Spleen (tissue), 11 donors: ENCODE data around the gene NLGN2. TPM values are rescaled to one million over a fixed set of nuclear protein-coding genes. Genes with fewer than 3 reads are reported as not detected.
A peak's percentile ranks its signal among the peaks of the same experiment; 100 is the strongest.

Source experiments
- DNase-seq: peaks from one replicate; pipeline ENCODE4 v3.0.0-alpha.2; 2020
- H3K27ac ChIP-seq, 8 donors: fragments of 200-600 bp; sonication (generic) in 7 of 8; 1 replicate in 4 of 8; 2 replicates in 4 of 8; pipeline versions ENCODE4 v1.5.0 to v1.8.0; 2016 to 2021; ENCODE audit warnings: inconsistent platforms in 4 of 8, mild to moderate bottlenecking in 4 of 8, moderate library complexity in 1 of 8
- H3K27me3 ChIP-seq, 7 donors: fragments of 200-600 bp; sonication (generic) in 6 of 7; replicated peaks in 1 of 7; 1 replicate in 4 of 7; 2 replicates in 3 of 7; pipeline versions ENCODE4 v1.5.0 to v1.8.0; 2016 to 2021; ENCODE audit warnings: inconsistent platforms in 3 of 7, mild to moderate bottlenecking in 1 of 7
- H3K36me3 ChIP-seq, 6 donors: fragments of 200-600 bp; sonication (generic) in 5 of 6; 1 replicate in 4 of 6; 2 replicates in 2 of 6; pipeline versions ENCODE4 v1.5.0 to v1.8.0; 2016 to 2021; ENCODE audit warnings: inconsistent platforms in 2 of 6
- H3K4me1 ChIP-seq, 6 donors: fragments of 200-600 bp; sonication (generic) in 5 of 6; 1 replicate in 3 of 6; 2 replicates in 3 of 6; pipeline versions ENCODE4 v1.5.0 to v1.8.0; 2016 to 2021; ENCODE audit warnings: inconsistent platforms in 3 of 6
- H3K4me3 ChIP-seq, 8 donors: fragments of 200-600 bp; sonication (generic) in 7 of 8; 1 replicate in 4 of 8; 2 replicates in 4 of 8; pipeline versions ENCODE4 v1.5.0 to v1.8.0; 2016 to 2021; ENCODE audit warnings: inconsistent platforms in 4 of 8, mild to moderate bottlenecking in 4 of 8, moderate library complexity in 2 of 8
- H3K9me3 ChIP-seq, 8 donors: fragments of 200-600 bp; sonication (generic) in 7 of 8; 1 replicate in 4 of 8; 2 replicates in 4 of 8; pipeline versions ENCODE4 v1.5.0 to v1.8.0; 2016 to 2021; ENCODE audit warnings: inconsistent platforms in 4 of 8
- POLR2A ChIP-seq, 3 donors: fragments of 450-650 bp; IDR thresholded peaks; one replicate each; pipeline ENCODE4 v1.5.1; 2017; ENCODE audit warnings: antibody characterized with exemption in 3 of 3, mild to moderate bottlenecking in 1 of 3
- POLR2AphosphoS5 ChIP-seq, 3 donors: sonication (generic); formaldehyde crosslinking; IDR thresholded peaks; one replicate each; pipeline ENCODE4 v1.5.1; 2017; ENCODE audit warnings: antibody characterized with exemption in 3 of 3
- WGBS, 5 donors: extraction: QIAGEN DNeasy Blood & Tissue Kit in 3 of 5; methylation state at CpG; one replicate each; pipeline versions ENCODE4 v1.1.5 to v1.1.7; 2013 to 2018; 5-methylcytosine and 5-hydroxymethylcytosine counted together
- intact Hi-C: fragments of 100-400 bp; cut with DNase I; formaldehyde crosslinking; loops from one replicate; pipeline ENCODE4 v1.15.0; 2023; ENCODE audit warnings: low total_unique reads
- polyA plus RNA-seq, 3 donors: library from polyadenylated mRNA; stranded (reverse); fragments of 200-250 nt; gene quantifications; one replicate each; pipeline ENCODE4 v1.2.1, GENCODE V29; 2013
- total RNA-seq, 7 donors: library from RNA; depleted of rRNA in 3 of 7; stranded (reverse); fragments of >200 nt in 3 of 7; fragmentation: NEBNext Ultra II Directional in 4 of 7; extraction: Animal tissue kit (Norgen Biotek cat#: 25700) in 4 of 7; gene quantifications; one replicate each; pipeline versions ENCODE4 v1.1.0 to v1.2.1, GENCODE V29; 2016 to 2021
- TF ChIP-seq, protein P1 (sequence below), 11 experiments: fragments of 200-600 bp in 7 of 11; fragments of 450-650 bp in 4 of 11; sonication (generic) in 4 of 11; IDR thresholded peaks in 8 of 11; conservative IDR thresholded peaks in 3 of 11; 1 replicate in 7 of 11; 2 replicates in 4 of 11; pipeline versions ENCODE4 v1.4.0 to v1.8.0; 2016 to 2021; ENCODE audit warnings: antibody characterized with exemption in 11 of 11, inconsistent platforms in 4 of 11, mild to moderate bottlenecking in 1 of 11
- donor health status: healthy with polysubstance abuse.
- donor health status: DM: no; HTN: no; CAD: no; lungs with moderate emphysema.
- donor health status: DM: no; HTN: no; CAD: no.
- donor health status: Bipolar disorder and iron deficiency.
- donor health status: healthy.
- donor health status: DM: no; HTN: no; CAD: no.
- donor health status: DM: yes; HTN: yes; CAD: no.

NLGN2 gene
- total and polyA plus RNA-seq, 10 donors = 2.2 to 23.0 (median 11.4) TPM

DNA sequence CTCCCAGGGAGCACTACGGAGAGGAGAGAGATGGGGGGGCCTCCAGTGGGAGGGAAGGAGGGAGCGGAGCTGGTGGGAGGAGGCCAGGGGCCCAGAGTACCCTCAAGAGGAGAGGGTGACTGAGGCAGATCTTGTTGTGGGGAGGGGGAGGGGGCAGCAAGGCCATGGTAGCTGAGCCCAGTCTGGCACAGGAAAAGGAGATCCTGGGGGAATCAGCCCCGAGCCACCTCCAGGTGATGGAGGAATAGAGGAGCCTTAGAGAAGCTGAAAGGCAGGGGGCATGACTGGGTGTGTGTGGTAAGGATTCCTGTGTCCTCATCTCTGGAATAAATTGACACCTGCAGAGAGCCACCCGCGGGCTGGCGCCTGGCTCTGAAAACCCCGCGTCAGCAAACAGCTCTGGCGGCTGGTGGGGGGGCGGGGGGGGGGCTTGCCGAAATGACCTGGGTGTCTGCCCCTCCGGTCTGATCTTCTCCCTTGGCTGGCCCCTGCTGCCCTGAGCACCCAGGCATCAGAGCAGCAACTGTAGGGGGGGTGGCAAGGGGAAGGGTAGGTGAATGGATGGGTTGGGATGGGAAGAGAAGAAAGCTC lies 1.3 kb upstream of the NLGN2 start:
- Histone ChIP-seq H3K27ac (no peak overlapping the region), H3K36me3 (no peaks in the 10 kb centered on the region), H3K27me3 (peaks cover 0 to 30% (median 7%) of the 10 kb centered on the region in 7 donors), H3K4me3 (no peak overlapping the region), H3K4me1 (peaks cover 8 to 43% (median 26%) of the 10 kb centered on the region in 6 donors), H3K9me3 (no peaks in the 10 kb centered on the region)
- TF ChIP-seq, protein P1, sequence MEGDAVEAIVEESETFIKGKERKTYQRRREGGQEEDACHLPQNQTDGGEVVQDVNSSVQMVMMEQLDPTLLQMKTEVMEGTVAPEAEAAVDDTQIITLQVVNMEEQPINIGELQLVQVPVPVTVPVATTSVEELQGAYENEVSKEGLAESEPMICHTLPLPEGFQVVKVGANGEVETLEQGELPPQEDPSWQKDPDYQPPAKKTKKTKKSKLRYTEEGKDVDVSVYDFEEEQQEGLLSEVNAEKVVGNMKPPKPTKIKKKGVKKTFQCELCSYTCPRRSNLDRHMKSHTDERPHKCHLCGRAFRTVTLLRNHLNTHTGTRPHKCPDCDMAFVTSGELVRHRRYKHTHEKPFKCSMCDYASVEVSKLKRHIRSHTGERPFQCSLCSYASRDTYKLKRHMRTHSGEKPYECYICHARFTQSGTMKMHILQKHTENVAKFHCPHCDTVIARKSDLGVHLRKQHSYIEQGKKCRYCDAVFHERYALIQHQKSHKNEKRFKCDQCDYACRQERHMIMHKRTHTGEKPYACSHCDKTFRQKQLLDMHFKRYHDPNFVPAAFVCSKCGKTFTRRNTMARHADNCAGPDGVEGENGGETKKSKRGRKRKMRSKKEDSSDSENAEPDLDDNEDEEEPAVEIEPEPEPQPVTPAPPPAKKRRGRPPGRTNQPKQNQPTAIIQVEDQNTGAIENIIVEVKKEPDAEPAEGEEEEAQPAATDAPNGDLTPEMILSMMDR (IDR thresholded peaks at IDR 0.05 in 8 of 11, conservative IDR thresholded peaks at IDR 0.05 in 3 of 11) = no peak
- TF ChIP-seq POLR2A (IDR thresholded peaks at IDR 0.05) = no peak
- TF ChIP-seq POLR2AphosphoS5 (IDR thresholded peaks at IDR 0.05) = no peak
- no peak for DNase-seq
- intact Hi-C loops = no loop called here
- WGBS, 5 donors = 67 to 77% (median 72%) methylated on average over 12 of the region's 12 CpGs

GRCh38 chr17:7407082-7407481 lies 563 bp upstream of the NLGN2 start:
- H3K27ac ChIP-seq = no peak overlapping the region
- H3K9me3 ChIP-seq = no peaks in the 10 kb centered on the region
- no peak for DNase-seq
- 87 to 94% (median 90%) methylated on average over 13 of the region's 13 CpGs for WGBS, 5 donors
- no peak overlapping the region for H3K4me3 ChIP-seq
- intact Hi-C loops = no loop called here
- H3K36me3 ChIP-seq = no peaks in the 10 kb centered on the region
- TF ChIP-seq POLR2AphosphoS5 (IDR thresholded peaks at IDR 0.05) (no peak), POLR2A (IDR thresholded peaks at IDR 0.05) (no peak)
- TF ChIP-seq, protein P1 (IDR thresholded peaks at IDR 0.05 in 8 of 11, conservative IDR thresholded peaks at IDR 0.05 in 3 of 11) = no peak
- peaks cover 0 to 30% (median 7%) of the 10 kb centered on the region in 7 donors for H3K27me3 ChIP-seq
- H3K4me1 ChIP-seq = peaks cover 8 to 41% (median 25%) of the 10 kb centered on the region in 6 donors

- Histone ChIP-seq H3K27me3 (peaks cover 0 to 30% (median 7%) of the 10 kb centered on the region in 7 donors), H3K9me3 (no peaks in the 10 kb centered on the region), H3K36me3 (no peaks in the 10 kb centered on the region), H3K27ac (no peak overlapping the region), H3K4me3 (peak overlapping the region in 1 of 8 donors; percentile 22), H3K4me1 (peaks cover under 1 to 29% (median 13%) of the 10 kb centered on the region in 6 donors)
- intact Hi-C loops = no loop called here
- no peak for DNase-seq
- TF ChIP-seq POLR2AphosphoS5 (IDR thresholded peaks at IDR 0.05) = no peak
- no peak for TF ChIP-seq POLR2A (IDR thresholded peaks at IDR 0.05)
- TF ChIP-seq, protein P1 (IDR thresholded peaks at IDR 0.05 in 8 of 11, conservative IDR thresholded peaks at IDR 0.05 in 3 of 11) = no peak
- WGBS, 5 donors = 60 to 82% (median 68%) methylated on average over 36 to 58 of the region's 58 CpGs
Observed at GRCh38 chr17:7408252-7408727, 645 bp downstream of the NLGN2 start.

- WGBS, 5 donors = 82 to 89% (median 87%) methylated on average over 1 to 6 of the region's 6 CpGs
- H3K27ac ChIP-seq = no peak overlapping the region
- DNase-seq = no peak
- peaks cover 0 to 25% (median 9%) of the 10 kb centered on the region in 6 donors for H3K4me1 ChIP-seq
- no peaks in the 10 kb centered on the region for H3K36me3 ChIP-seq
- no peaks in the 10 kb centered on the region for H3K9me3 ChIP-seq
- intact Hi-C loops = no loop called here
- H3K27me3 ChIP-seq = peaks cover 0 to 30% (median 7%) of the 10 kb centered on the region in 7 donors
- peak overlapping the region in 1 of 8 donors; percentile 22 for H3K4me3 ChIP-seq
- TF ChIP-seq, protein P1 (IDR thresholded peaks at IDR 0.05 in 8 of 11, conservative IDR thresholded peaks at IDR 0.05 in 3 of 11) = no peak
- TF ChIP-seq POLR2A (IDR thresholded peaks at IDR 0.05) = no peak
- no peak for TF ChIP-seq POLR2AphosphoS5 (IDR thresholded peaks at IDR 0.05)
Observed at GRCh38 chr17:7408863-7409262, 1.2 kb downstream of the NLGN2 start.
